Testis (tissue), 2 donors: ENCODE results near the gene ST6GAL1.

Source experiments
- POLR2A ChIP-seq: fragments of 450-650 bp; IDR thresholded peaks from one replicate; pipeline ENCODE4 v1.6.1; 2017; ENCODE audit warnings: antibody characterized with exemption, mild to moderate bottlenecking, moderate library complexity
- TF ChIP-seq, protein P1 (sequence below), 3 experiments: fragments of 450-650 bp in 2 of 3; fragments of 200-600 bp in 1 of 3; sonication (generic) in 1 of 3; IDR thresholded peaks; one replicate each; pipeline ENCODE4 v1.5.1; 2016 to 2019; ENCODE audit warnings: antibody characterized with exemption in 3 of 3, mild to moderate bottlenecking in 2 of 3, moderate library complexity in 1 of 3

DNA sequence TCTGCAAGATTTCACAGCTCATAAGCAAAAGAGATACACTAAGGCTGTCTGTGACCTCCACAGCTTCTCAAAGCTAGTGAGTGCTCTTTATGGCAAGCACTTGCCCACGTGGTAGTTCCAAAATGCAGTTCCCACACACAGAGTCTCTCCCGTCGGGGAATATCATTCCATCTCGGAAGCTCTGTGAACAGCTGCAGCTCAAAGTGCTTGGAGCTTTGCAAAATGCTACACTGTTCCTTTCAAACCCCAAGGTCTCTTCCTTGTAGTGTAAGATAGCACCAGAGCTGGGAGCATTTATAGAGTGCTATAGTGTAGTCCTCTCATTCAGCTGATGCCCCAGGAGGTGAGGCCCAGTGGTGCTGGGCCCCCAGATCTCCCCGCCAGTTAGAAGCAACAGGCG is 36.1 kb downstream of the ST6GAL1 start:
- TF ChIP-seq, protein P1, sequence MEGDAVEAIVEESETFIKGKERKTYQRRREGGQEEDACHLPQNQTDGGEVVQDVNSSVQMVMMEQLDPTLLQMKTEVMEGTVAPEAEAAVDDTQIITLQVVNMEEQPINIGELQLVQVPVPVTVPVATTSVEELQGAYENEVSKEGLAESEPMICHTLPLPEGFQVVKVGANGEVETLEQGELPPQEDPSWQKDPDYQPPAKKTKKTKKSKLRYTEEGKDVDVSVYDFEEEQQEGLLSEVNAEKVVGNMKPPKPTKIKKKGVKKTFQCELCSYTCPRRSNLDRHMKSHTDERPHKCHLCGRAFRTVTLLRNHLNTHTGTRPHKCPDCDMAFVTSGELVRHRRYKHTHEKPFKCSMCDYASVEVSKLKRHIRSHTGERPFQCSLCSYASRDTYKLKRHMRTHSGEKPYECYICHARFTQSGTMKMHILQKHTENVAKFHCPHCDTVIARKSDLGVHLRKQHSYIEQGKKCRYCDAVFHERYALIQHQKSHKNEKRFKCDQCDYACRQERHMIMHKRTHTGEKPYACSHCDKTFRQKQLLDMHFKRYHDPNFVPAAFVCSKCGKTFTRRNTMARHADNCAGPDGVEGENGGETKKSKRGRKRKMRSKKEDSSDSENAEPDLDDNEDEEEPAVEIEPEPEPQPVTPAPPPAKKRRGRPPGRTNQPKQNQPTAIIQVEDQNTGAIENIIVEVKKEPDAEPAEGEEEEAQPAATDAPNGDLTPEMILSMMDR (IDR thresholded peaks at IDR 0.05) = no peak
- TF ChIP-seq POLR2A = no peak
